GM12891 (cell line): Measurements from ENCODE around the gene OR9Q1.

Source experiments
- POLR2AphosphoS5 ChIP-seq: IDR thresholded peaks from 2 replicates; pipeline ENCODE4 v1.6.1; 2011; ENCODE audit warnings: low read depth, low read length, control low read depth
- TAF1 ChIP-seq: IDR thresholded peaks from 2 replicates; pipeline ENCODE4 v1.6.1; 2011; ENCODE audit warnings: low read depth, low read length, control low read depth

DNA sequence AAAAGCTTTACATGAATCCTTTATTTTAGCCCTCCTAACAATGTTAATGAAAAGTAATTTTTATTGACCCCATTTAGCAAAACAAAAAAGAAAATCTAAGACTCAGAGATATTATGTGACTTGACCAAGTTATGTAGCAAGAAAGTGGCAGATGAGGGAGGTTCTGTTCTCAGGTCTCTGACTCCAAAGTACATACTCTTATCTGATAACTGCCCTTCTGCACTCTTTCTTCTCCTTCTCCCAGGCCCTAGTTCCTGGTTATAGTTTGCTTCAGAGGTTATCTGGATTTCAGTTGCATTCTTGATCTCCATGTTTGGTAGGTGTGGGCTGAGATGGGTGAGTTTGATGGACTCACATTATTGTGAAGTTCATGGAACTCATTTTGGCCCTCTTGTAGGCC is 169.7 kb downstream of the OR9Q1 start:
- no peak for TF ChIP-seq POLR2AphosphoS5
- TF ChIP-seq TAF1 = no peak
